Dermis microvascular lymphatic vessel endothelial cell (primary cell): ENCODE measurements around the gene KPNB1. TPM values are rescaled to one million over a fixed set of nuclear protein-coding genes. Genes with fewer than 3 reads are reported as not detected.
"Not testable (repeated sequence)": the region's sequence is repeated elsewhere in the genome, so short reads cannot be mapped to it uniquely, and the experiment has no call there.

ENCODE experiments used
- DNase-seq, 2 donors: peaks; one replicate each; pipeline versions ENCODE4 v3.0.0 to v3.0.0-alpha.2; 2010; ENCODE audit warnings: low read depth in 2 of 2
- total RNA-seq: library from RNA; depleted of rRNA; stranded (reverse); fragments of >200 nt; gene quantifications from 2 replicates; pipeline ENCODE4 v1.2.1, GENCODE V29; 2014

The KPNB1 gene
- total RNA-seq, 1 donor from 2014 or later: 285 TPM

- DNase-seq: no peak
Observed at GRCh38 chr17:47676510-47677165, 26.9 kb downstream of the KPNB1 start.

DNA sequence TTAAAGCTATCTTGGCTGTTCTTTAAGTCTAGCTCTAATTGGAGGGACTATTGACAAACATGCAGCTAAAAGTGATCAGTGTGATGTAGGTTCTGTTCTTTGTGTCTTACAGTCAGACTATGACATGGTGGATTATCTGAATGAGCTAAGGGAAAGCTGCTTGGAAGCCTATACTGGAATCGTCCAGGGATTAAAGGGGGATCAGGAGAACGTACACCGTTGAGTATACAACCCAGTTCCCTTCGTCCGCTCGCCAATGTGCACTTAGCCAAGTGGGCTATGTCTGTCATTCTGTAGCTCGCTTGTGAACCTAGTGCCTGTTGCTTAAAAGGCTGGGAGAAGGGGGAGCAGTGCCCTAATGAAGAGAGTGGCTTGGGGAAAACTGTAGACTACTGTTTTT is 28.5 kb downstream of the KPNB1 start:
- no peak for DNase-seq

DNA sequence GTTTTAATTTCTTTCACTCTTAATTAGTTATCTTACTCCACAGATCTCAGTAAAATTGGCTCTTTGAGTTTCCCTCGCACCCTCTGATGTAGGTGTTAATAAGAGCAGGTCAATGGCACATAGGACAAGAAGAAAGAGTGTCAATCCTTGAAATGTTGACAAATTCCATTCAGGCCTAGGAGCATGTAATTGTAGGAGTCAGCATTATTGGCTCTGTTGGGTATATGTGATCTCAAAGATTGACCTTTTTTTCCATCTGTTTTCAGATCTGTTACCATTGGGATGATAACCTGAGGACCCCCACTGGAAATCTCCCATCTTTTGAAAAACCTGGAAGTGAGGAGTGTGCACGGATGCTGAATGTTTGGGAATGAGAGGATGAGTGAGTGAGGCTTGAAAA is 32.4 kb downstream of the KPNB1 start:
- no peak for DNase-seq

DNA sequence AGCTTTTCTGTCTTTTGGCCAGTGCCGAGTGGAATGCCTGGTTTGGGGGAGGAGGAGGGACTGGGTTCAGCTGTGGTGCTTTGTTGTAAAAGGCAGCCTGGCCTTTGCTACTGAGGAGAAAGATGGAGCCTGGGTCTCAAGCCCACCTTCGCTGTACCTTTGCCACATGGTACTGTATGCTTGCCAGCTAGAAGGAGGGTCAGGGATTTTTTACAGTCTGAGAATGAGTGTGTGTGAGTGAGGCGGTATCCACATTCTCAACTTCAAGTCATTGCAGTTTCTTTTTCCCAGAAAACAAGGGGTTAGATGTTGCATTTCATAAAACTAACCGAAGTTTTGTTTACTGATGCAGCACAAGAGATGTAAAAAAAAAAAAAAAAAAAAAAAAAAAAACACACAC is 33.0 kb downstream of the KPNB1 start:
- DNase-seq: not testable (repeated sequence)

DNA sequence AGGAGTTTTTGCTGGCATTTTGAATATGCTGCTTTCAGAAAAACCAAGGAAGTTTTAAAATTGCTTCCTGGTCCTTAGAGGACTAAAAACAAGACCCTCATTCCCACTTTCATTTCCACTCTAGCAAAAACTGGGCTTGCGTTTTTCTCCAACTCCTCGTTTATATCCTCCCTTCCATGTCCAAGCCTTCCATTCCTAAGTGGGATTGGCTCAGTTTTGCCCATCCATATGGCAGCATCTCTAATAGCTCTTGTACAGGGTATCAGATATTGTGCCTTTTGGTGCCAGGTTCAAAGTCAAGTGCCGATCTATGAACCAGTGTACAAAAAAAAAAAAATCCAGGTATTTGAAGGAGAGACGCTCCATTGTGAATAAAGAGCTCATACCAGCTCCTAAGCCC is 34.3 kb downstream of the KPNB1 start:
- no peak for DNase-seq

- no peak for DNase-seq
Observed at GRCh38 chr17:47684535-47685193, 34.9 kb downstream of the KPNB1 start.

- DNase-seq: no peak
Observed at GRCh38 chr17:47685556-47686275, 36.0 kb downstream of the KPNB1 start.

DNA sequence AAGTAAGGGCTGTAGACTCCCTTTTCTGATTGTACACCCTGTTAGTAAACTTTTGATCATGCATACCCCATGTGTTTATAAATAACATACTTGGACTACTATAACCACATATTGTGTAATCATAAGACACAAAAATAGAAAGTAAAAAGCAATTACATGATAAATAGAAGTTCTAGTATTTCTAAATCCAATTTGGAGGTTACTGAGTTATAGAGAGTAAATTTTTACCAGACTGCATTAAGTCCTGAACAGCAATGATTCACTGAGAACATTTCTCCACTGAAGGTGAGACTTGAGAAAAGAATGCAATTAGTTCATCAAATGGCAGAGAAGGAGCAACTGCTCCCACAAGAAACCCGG is 36.5 kb downstream of the KPNB1 start:
- no peak for DNase-seq

DNA sequence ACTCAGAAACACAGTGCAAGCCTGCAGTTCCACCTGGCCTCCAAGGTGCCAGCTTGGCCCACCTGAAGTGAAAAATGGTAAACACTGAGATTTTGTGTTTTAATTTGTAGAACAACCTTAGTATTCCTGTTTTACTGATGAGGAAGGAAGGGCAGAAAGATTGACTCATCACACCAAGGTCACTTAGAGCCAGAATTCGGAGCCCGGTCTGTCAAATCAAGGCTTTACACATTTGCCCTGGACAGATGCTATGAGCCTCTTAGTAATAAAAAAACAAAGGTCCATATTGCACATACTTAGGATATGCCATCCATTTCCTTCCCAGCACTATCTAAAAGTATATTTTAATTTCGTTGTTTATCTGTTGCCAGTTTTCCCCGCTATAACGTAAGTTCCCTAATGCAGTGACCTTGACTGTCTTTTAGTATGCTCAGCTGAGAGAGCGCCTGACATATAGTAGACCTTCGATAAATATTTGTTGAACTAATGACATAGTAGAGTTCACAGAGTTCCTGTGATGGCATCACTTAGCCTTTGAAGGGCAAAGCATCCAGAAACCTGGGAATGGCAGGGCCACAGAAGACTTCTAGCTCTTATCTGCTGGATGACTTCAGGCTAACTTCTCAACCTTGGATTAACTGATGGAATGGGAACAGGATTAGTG is 37.1 kb downstream of the KPNB1 start:
- DNase-seq: peak in 1 of 2 donors; percentile 55

DNA sequence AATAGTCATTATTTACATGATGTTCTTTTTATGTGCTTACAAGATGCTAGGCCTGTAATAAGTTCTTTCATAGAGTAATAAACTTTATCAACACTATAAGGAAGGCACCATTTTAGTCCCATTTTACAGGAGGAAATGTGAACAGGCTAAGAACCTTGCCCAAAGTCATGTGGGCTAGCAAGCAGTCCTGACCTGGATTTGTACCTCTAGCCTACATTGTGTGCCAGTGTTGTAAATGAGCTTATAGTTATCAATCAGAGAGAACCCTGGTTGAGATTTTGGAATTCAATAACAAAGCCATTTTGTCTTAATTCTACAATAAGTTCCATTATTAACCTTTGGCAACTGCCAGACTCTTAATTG is 37.6 kb downstream of the KPNB1 start:
- no peak for DNase-seq

- no peak for DNase-seq
Observed at GRCh38 chr17:47687748-47688147, 38.0 kb downstream of the KPNB1 start.

GRCh38 chr17:47690121-47690520 is 40.4 kb downstream of the KPNB1 start:
- DNase-seq: no peak

DNA sequence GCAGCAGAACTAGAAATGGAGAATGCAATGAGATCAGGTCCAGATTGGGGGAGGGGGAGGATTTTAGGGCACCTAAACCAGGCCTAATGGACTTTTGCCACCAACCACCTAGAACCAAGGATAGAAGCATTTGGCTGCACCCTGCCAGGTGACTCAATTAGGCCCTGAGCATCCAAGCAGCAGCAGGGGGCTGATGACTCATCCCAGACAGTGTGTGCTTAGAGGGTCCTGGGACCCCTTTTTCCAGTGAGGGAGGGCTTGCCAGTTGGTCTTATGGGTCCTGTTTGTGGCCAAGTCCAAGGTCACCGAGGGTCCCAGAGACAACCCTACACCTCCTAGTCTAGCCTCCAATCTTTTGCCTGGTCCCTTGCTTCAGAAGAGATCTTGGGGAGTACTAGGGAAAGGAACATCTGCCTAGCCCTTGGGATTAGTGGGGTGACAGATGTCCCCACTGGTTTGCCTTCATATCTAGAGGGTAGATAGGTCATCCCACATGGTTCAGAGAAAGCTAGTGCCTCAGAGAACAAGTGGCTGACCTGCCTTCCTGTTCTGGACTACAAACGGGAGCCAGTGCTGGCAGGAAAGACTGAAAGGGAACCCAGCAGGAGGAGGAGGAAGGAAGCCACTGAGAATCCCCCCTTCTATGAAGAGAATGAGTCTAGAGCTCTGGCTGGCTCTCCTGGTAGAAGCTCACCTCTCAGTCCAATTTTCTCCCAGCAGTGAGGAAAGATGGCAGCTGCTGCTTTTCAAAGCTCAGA is 42.6 kb downstream of the KPNB1 start:
- DNase-seq: no peak

DNA sequence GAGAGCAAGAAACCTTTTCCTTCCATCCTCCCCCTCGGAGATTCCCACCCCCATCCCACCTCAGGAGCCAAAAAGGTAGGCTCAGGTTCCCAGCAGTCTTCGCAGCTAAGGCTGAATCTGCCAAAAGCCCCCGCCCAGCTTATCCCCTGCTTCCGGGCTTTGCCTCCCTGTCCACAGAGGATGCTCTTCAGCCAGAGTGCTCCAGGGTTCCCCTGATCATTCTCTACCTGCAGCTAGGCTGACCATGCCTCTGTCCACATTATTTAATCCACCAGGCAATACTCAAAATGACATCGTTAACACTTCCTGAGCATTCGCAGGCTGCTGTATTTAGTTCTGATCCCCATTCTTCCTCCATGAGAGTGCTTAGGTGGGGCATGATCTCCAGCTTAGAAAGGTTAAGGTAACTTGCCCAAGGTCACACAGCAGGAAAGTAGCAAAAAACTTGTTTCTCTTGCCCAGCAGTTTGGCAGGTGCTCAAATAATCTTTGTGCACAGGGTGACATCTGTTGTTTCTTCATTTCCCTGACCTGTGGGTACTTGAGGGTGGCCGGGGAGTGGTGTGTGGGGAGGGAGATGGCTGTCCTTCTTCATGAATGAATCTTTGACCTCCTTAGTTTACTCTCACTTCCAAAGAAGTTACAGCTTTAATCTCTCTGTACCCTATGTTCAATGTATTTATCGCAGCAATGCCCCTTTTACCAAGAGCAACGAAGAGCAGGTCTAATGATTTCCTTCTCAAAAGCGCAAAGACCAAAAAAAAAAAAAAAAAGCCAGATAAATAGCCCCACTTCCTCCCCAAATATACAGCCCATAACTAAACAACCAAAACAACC is 43.4 kb downstream of the KPNB1 start:
- DNase-seq: peak in 1 of 2 donors; percentile 6

DNA sequence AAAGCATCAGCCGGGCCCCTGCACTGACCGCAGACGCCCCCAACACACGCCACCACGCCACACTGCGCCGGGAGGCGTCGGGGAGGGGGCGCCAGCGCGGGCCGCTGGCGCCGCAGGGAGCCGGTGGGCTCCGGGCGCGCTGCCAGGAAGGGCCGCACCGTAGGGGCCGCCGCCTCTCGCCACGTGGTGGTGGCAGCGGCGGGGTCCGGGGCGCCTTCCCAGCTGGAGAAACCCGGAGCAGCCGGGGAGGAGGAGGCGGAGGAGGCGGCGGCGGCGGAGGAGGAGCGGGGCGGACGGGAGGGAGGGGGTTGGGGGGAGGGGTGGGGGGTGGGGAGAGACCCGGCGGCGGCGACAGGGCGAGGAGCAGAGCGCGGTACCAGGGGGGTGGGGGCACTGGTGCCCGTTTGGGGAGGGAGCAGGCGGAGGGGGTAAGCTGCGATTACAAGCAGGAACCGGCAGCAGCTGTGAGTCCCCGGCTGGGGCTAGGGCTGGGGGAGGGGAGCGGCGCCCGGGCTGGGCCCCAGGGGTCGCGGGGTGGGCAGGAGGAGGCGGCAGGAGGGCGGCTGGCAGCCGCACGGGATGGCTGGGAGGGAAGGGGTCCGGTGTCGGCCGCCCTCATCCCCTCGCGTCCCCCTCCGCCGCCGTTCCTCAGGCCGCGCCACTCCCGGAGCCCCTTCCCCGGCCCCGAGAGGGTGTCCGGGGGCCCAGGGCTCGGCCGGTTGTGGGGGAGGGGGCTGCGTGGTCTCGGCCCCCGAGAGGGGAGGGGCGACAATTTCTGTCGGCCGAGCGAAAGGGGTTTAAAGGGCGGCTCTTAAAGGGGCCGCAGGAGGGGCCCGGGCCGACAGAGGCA is 44.2 kb downstream of the KPNB1 start, which contains the start of gene TBKBP1:
Gene TBKBP1 (plus strand): TSS at position 431 of the 850 bp plus-strand sequence. CDS start 1,952 bp downstream, outside the sequence.
- DNase-seq: peak; percentile 12 to 57

- DNase-seq: peak; percentile 17 to 51
Observed at GRCh38 chr17:47694581-47695428, 45.1 kb downstream of the KPNB1 start.

DNA sequence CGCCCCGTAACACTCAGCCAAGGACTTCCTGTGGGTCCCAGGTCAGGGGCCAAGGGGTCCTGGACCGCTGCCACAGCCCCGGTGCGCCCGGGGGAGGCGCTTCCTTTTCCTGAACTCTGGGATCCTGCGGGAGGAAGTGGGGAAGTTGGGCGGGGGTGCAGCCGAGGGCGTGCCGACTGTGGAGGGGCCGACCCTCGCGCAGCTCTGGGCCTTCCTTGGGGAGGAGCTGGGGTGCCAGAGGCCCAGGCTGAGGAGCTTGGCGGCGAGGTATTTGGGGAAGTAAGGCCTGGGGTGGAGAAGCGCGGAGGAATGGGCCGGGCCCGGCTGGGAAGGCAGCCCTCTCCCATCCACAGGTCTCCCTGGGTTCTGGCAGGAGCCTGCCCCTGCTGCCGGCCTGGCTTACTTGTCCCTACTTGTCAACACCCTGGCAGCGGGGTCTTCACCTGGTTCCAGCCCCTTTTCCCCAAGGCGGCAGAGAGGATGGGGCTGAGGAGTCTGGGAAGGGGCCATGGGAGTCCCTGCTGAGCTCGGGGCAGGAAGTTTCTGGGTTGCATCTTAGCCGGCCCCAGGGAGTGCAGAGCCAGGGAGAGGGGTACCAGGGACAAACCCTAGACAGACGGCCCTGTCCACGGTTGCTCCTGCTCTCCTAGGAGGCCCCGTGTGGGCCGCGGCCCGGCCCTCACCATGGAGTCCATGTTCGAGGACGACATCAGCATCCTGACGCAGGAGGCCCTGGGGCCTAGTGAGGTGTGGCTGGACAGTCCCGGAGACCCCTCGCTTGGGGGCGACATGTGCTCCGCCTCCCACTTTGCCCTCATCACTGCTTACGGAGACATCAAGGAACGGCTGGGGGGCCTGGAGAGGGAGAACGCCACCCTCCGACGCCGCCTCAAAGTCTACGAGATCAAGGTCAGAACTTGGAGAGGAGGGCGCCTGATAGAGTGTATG is 46.0 kb downstream of the KPNB1 start:
- DNase-seq: peak in 1 of 2 donors; percentile 15
